Measurements from ENCODE around the gene NEUROD4. TPM values are rescaled to one million over a fixed set of nuclear protein-coding genes. Genes with fewer than 3 reads are reported as not detected.

Gene NEUROD4
- total RNA-seq, 1 donor from 2014 or later, result not detected

DNA sequence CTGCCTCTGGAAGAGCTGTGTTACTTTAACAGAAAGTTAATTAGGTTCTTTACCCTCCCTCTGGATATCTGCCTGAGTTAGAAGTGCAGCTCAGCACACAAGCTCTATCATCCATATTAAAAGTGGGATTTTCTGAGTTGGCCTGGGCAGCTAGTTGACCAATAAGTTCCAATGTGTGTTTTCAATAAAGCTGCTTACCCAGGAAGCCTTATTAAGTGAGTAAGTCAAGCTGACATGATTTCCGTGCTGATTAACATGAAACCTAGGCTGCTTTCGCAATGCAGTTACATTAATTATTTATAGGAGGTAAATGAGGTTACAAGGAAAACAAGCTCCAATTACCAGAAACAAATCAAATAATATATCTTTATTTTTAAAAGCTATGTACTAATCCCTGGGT lies 4.8 kb downstream of the NEUROD4 start:
- Histone ChIP-seq H3K27ac (no peak overlapping the region), H3K4me3 (no peak overlapping the region), H3K36me3 (no peaks in the 10 kb centered on the region), H3K27me3 (peaks cover 31% of the 10 kb centered on the region), H3K4me1 (no peaks in the 10 kb centered on the region), H3K9me3 (no peaks in the 10 kb centered on the region)
- TF ChIP-seq, protein P1, sequence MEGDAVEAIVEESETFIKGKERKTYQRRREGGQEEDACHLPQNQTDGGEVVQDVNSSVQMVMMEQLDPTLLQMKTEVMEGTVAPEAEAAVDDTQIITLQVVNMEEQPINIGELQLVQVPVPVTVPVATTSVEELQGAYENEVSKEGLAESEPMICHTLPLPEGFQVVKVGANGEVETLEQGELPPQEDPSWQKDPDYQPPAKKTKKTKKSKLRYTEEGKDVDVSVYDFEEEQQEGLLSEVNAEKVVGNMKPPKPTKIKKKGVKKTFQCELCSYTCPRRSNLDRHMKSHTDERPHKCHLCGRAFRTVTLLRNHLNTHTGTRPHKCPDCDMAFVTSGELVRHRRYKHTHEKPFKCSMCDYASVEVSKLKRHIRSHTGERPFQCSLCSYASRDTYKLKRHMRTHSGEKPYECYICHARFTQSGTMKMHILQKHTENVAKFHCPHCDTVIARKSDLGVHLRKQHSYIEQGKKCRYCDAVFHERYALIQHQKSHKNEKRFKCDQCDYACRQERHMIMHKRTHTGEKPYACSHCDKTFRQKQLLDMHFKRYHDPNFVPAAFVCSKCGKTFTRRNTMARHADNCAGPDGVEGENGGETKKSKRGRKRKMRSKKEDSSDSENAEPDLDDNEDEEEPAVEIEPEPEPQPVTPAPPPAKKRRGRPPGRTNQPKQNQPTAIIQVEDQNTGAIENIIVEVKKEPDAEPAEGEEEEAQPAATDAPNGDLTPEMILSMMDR (IDR thresholded peaks at IDR 0.05), result no peak
- DNase-seq (no peak), ATAC-seq (no peak)
- intact Hi-C loops (cut with DNase I), result no loop called here

DNA sequence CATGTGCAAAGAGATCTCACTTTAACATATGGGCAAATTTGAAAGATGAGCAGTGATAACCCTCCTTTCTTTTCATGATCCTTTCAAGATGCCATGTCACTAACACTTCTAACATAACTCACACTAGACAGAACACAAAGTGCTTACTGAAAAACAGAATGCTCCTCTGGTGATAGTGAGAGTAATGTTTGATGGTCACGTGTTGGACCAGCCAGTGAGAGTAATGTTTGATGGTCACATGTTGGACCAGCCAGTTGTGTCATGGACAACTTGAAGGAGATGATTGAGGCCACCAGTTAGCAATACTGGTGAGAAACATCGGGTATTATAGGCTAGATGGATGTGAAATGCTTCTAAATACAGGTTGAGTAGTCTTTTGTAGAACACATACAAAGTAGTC lies 5.7 kb downstream of the NEUROD4 start:
- TF ChIP-seq, protein P1 (IDR thresholded peaks at IDR 0.05), result no peak
- intact Hi-C loops (cut with DNase I), result no loop called here
- ATAC-seq, result no peak
- DNase-seq, result no peak
- peaks cover 30% of the 10 kb centered on the region for H3K27me3 ChIP-seq
- no peaks in the 10 kb centered on the region for H3K9me3 ChIP-seq
- H3K36me3 ChIP-seq, result no peaks in the 10 kb centered on the region
- no peak overlapping the region for H3K27ac ChIP-seq
- H3K4me3 ChIP-seq, result no peak overlapping the region
- no peaks in the 10 kb centered on the region for H3K4me1 ChIP-seq

- DNase-seq (no peak), ATAC-seq (no peak)
- intact Hi-C loops (cut with DNase I), result no loop called here
- no peaks in the 10 kb centered on the region for H3K27me3 ChIP-seq
- no peak overlapping the region for H3K27ac ChIP-seq
- no peaks in the 10 kb centered on the region for H3K9me3 ChIP-seq
- H3K4me1 ChIP-seq, result no peaks in the 10 kb centered on the region
- H3K36me3 ChIP-seq, result no peaks in the 10 kb centered on the region
- no peak overlapping the region for H3K4me3 ChIP-seq
- TF ChIP-seq, protein P1 (IDR thresholded peaks at IDR 0.05), result no peak
Measured at GRCh38 chr12:55034218-55034617, 14.4 kb downstream of the NEUROD4 start.

GRCh38 chr12:55036326-55037115 lies 16.7 kb downstream of the NEUROD4 start:
- Histone ChIP-seq H3K4me1 (no peaks in the 10 kb centered on the region), H3K9me3 (no peaks in the 10 kb centered on the region), H3K27me3 (no peaks in the 10 kb centered on the region), H3K4me3 (no peak overlapping the region), H3K27ac (no peak overlapping the region), H3K36me3 (no peaks in the 10 kb centered on the region)
- ATAC-seq (no peak), DNase-seq (no peak)
- intact Hi-C loops (cut with DNase I), result no loop called here
- TF ChIP-seq, protein P1 (IDR thresholded peaks at IDR 0.05), result no peak

GRCh38 chr12:55037351-55037987 lies 17.7 kb downstream of the NEUROD4 start:
- Histone ChIP-seq H3K4me3 (no peak overlapping the region), H3K9me3 (no peaks in the 10 kb centered on the region), H3K36me3 (no peaks in the 10 kb centered on the region), H3K27ac (no peak overlapping the region), H3K27me3 (no peaks in the 10 kb centered on the region), H3K4me1 (no peaks in the 10 kb centered on the region)
- no peak for DNase-seq
- intact Hi-C loops (cut with DNase I), result no loop called here
- peak; percentile 82 for ATAC-seq
- TF ChIP-seq, protein P1 (IDR thresholded peaks at IDR 0.05), result no peak
